VCaP (cell line): ENCODE results near the gene ARHGAP21.

Experiments used
- H3K27ac ChIP-seq: fragments of 450-650 bp; 2 replicates; pipeline ENCODE4 v1.5.1; 2017
- CTCF ChIP-seq: fragments of 450-650 bp; conservative IDR thresholded peaks from 2 replicates; pipeline ENCODE4 v1.5.1; 2017; ENCODE audit warnings: mild to moderate bottlenecking, moderate library complexity

Gene ARHGAP21

GRCh38 chr10:24618401-24618800 is 105.3 kb downstream of the ARHGAP21 start:
- no peak for TF ChIP-seq CTCF
- H3K27ac ChIP-seq: no peak overlapping the region

GRCh38 chr10:24617771-24618396 is 105.8 kb downstream of the ARHGAP21 start:
- peak; percentile 65 for TF ChIP-seq CTCF
- H3K27ac ChIP-seq: no peak overlapping the region

- TF ChIP-seq CTCF: no peak
- H3K27ac ChIP-seq: no peak overlapping the region
Observed at GRCh38 chr10:24616536-24616935, 107.2 kb downstream of the ARHGAP21 start.

GRCh38 chr10:24606021-24606420 is 117.7 kb downstream of the ARHGAP21 start:
- no peak for TF ChIP-seq CTCF
- H3K27ac ChIP-seq: no peak overlapping the region

GRCh38 chr10:24605141-24605540 is 118.5 kb downstream of the ARHGAP21 start:
- H3K27ac ChIP-seq: no peak overlapping the region
- no peak for TF ChIP-seq CTCF

- no peak overlapping the region for H3K27ac ChIP-seq
- TF ChIP-seq CTCF: no peak
Observed at GRCh38 chr10:24603333-24603732, 120.4 kb downstream of the ARHGAP21 start.

- H3K27ac ChIP-seq: no peak overlapping the region
- no peak for TF ChIP-seq CTCF
Observed at GRCh38 chr10:24597961-24598360, 125.7 kb downstream of the ARHGAP21 start.
